ENCODE measurements around the gene KAT8. TPM values are rescaled to one million over a fixed set of nuclear protein-coding genes. Genes with fewer than 3 reads are reported as not detected.
A peak's percentile ranks its signal among the peaks of the same experiment; 100 is the strongest.

The KAT8 gene
- total and polyA plus RNA-seq, 2 of the 13 experiments (the other 11 are each of a cell fraction or from before 2014, with no cell fraction given): 79.0 to 84.2 TPM

DNA sequence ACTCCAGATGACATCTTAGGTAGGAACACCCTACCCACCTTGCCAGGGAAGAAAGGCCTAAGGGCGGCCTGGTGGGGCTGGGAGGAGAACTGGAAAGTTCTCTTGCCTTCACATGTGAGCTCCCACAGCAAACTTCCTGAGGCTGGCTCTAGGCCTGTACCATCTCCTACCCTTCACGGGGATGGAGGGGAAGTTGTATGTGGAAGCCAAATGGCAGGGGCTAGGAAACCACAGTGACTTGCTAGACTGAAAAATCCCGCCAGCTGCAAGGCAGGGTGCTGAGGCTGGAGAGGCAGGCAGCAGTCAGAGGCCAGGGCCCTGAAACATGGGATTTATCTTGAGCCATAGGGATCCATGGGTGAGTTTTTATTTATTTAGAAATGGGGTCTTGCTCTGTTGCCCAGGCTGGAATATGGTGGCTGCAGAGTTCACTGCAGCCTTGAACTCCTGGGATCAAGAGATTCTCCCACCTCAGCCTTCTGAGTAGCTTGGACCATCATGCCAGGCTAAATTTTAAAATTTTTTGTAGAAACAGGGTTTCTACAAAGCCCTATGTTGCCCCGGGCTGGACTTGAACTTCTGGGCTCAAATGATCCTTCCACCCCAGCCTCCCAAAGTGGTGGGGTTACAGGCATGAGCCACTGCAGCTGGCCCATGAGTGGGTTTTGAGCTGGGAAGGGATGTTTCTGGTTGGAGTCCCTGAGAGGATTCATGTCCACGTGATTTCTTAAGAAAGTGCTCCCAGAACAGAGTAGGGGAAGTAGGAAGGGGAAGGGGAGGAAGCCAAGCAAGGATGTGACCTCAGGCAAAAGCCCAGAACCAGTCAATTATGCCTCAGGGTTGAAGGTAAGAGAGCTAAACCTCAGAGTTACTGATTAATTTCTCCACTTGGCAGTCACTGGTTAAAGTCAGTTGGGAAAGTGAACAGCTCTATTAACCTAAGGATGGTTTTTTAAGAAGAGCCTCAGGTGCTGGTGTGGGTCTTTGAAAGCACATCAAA, 4.0 kb upstream of the KAT8 start (continued):
- TF ChIP-seq, protein P1, sequence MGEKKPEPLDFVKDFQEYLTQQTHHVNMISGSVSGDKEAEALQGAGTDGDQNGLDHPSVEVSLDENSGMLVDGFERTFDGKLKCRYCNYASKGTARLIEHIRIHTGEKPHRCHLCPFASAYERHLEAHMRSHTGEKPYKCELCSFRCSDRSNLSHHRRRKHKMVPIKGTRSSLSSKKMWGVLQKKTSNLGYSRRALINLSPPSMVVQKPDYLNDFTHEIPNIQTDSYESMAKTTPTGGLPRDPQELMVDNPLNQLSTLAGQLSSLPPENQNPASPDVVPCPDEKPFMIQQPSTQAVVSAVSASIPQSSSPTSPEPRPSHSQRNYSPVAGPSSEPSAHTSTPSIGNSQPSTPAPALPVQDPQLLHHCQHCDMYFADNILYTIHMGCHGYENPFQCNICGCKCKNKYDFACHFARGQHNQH (CRISPR knock-in tag; IDR thresholded peaks at IDR 0.05): peak; percentile 28; the same call in 1 of the 2 replicates
- peak; percentile 81 for TF ChIP-seq ZNF263 (CRISPR knock-in tag; IDR thresholded peaks at IDR 0.05)
- TF ChIP-seq DPF2 (CRISPR knock-in tag; IDR thresholded peaks at IDR 0.05; ENCODE audit: borderline replicate concordance, low read depth): no peak
- TF ChIP-seq TAF1 (CRISPR knock-in tag; IDR thresholded peaks at IDR 0.05): 0 out of 2 replicates have a peak, but pooled peaks have one; percentile 11
- 0 out of 2 replicates have a peak, but pooled peaks have one; percentile 42 for TF ChIP-seq PRMT3 (CRISPR knock-in tag; IDR thresholded peaks at IDR 0.05; ENCODE audit: borderline replicate concordance, low read depth)
- no peak for TF ChIP-seq ZFP36L1 (CRISPR knock-in tag; IDR thresholded peaks at IDR 0.05)
- peak; percentile 29 for TF ChIP-seq POLR2AphosphoS5 (IDR thresholded peaks at IDR 0.05; ENCODE audit: low read depth, low read length)
- TF ChIP-seq, protein P2, sequence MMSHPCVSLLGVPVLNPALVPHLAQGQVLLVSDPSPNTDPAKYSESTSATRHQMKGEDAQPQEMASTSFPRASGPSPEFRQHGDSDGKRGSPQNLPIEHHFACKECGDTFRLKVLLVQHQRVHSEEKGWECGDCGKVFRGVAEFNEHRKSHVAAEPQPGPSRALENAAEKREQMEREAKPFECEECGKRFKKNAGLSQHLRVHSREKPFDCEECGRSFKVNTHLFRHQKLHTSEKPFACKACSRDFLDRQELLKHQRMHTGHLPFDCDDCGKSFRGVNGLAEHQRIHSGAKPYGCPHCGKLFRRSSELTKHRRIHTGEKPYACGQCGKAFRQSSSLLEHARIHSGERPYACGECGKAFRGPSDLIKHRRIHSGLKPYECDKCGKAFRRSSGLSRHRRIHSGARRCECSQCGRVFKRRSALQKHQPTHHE (CRISPR knock-in tag; IDR thresholded peaks at IDR 0.05; ENCODE audit: borderline replicate concordance): no peak
- TF ChIP-seq MYNN (CRISPR knock-in tag; IDR thresholded peaks at IDR 0.05; ENCODE audit: low read depth): no peak
- TF ChIP-seq, protein P3, sequence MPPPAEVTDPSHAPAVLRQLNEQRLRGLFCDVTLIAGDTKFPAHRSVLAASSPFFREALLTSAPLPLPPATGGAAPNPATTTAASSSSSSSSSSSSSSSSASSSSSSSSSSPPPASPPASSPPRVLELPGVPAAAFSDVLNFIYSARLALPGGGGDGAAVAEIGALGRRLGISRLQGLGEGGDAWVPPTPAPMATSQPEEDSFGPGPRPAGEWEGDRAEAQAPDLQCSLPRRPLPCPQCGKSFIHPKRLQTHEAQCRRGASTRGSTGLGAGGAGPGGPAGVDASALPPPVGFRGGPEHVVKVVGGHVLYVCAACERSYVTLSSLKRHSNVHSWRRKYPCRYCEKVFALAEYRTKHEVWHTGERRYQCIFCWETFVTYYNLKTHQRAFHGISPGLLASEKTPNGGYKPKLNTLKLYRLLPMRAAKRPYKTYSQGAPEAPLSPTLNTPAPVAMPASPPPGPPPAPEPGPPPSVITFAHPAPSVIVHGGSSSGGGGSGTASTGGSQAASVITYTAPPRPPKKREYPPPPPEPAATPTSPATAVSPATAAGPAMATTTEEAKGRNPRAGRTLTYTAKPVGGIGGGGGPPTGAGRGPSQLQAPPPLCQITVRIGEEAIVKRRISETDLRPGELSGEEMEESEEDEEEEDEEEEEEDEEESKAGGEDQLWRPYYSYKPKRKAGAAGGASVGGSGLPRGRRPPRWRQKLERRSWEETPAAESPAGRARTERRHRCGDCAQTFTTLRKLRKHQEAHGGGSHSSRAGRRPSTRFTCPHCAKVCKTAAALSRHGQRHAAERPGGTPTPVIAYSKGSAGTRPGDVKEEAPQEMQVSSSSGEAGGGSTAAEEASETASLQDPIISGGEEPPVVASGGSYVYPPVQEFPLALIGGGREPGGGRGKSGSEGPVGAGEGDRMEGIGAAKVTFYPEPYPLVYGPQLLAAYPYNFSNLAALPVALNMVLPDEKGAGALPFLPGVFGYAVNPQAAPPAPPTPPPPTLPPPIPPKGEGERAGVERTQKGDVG (CRISPR knock-in tag; IDR thresholded peaks at IDR 0.05; ENCODE audit: borderline replicate concordance): no peak
- no peak for TF ChIP-seq NFE2L1 (CRISPR knock-in tag; IDR thresholded peaks at IDR 0.05; ENCODE audit: borderline replicate concordance)
- no peak for TF ChIP-seq SYNCRIP (IDR thresholded peaks at IDR 0.05; ENCODE audit: insufficient read depth, low read depth, low read length)
- TF ChIP-seq, protein P4, sequence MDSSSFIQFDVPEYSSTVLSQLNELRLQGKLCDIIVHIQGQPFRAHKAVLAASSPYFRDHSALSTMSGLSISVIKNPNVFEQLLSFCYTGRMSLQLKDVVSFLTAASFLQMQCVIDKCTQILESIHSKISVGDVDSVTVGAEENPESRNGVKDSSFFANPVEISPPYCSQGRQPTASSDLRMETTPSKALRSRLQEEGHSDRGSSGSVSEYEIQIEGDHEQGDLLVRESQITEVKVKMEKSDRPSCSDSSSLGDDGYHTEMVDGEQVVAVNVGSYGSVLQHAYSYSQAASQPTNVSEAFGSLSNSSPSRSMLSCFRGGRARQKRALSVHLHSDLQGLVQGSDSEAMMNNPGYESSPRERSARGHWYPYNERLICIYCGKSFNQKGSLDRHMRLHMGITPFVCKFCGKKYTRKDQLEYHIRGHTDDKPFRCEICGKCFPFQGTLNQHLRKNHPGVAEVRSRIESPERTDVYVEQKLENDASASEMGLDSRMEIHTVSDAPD (CRISPR knock-in tag; IDR thresholded peaks at IDR 0.05): 0 out of 2 replicates have a peak, but pooled peaks have one; percentile 42
- no peak for TF ChIP-seq RNF2 (conservative IDR thresholded peaks at IDR 0.05; ENCODE audit: low read depth)
- TF ChIP-seq GATAD2A (CRISPR knock-in tag; IDR thresholded peaks at IDR 0.05): no peak
- TF ChIP-seq RBFOX2 (IDR thresholded peaks at IDR 0.05; ENCODE audit: low read depth, low read length): peak; percentile 22; the same call in 1 of the 2 replicates
- TF ChIP-seq ZNF619 (CRISPR knock-in tag; IDR thresholded peaks at IDR 0.05): no peak
- no peak for TF ChIP-seq NR2F6 (IDR thresholded peaks at IDR 0.05)
- TF ChIP-seq NR2F6 (CRISPR knock-in tag; IDR thresholded peaks at IDR 0.05): 0 out of 2 replicates have a peak, but pooled peaks have one; percentile 25
- TF ChIP-seq TBX2 (CRISPR knock-in tag; IDR thresholded peaks at IDR 0.05; ENCODE audit: borderline replicate concordance): 0 out of 2 replicates have a peak, but pooled peaks have one; percentile 5
- TF ChIP-seq ZFP41 (CRISPR knock-in tag; IDR thresholded peaks at IDR 0.05; ENCODE audit: borderline replicate concordance): no peak
- TF ChIP-seq CHD4 (IDR thresholded peaks at IDR 0.05; ENCODE audit: borderline replicate concordance, low read length): no peak

Data from HepG2 (cell line).